Femur (tissue), 1 donor: ENCODE data around the gene IQCK.
A peak's percentile ranks its signal among the peaks of the same experiment; 100 is the strongest.
"Not testable (repeated sequence)": the region's sequence is repeated elsewhere in the genome, so short reads cannot be mapped to it uniquely, and the experiment has no call there.

Experiments
- DNase-seq: peaks from one replicate; pipeline ENCODE4 v3.0.0-alpha.2; 2017

IQCK gene

DNA sequence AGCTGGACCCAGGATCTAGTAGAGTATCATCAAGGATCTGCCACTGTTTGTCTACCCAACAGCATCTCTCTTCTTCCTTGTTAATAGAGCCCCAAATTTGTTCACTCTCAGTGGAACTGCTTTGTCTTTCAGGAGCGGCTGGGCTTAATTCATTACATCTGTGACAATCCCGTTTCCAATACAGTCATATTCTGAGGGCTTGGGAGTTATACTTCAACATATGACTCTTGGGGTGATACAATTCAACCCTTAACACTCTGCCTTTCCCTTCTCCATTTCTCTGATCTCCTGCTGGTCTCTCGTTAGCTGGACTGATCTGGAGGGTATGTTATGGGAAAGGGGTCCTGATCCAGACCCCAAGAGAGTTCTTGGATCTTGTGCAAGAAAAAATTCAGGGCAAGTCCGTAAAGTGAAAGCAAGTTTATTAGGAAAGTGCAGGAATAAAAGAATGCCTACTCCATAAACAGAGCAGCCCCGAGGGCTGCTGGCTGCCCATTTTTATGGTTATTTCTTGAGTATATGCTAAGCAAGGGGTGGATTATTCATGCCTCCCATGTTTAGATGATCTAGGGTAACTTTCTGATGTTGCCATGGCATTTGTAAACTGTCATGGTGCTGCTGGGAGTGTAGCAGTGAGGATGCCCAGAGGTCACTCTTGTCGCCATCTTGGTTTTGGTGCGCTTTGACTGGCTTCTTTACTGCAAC is 42.4 kb downstream of the IQCK start:
- DNase-seq, result no peak

DNA sequence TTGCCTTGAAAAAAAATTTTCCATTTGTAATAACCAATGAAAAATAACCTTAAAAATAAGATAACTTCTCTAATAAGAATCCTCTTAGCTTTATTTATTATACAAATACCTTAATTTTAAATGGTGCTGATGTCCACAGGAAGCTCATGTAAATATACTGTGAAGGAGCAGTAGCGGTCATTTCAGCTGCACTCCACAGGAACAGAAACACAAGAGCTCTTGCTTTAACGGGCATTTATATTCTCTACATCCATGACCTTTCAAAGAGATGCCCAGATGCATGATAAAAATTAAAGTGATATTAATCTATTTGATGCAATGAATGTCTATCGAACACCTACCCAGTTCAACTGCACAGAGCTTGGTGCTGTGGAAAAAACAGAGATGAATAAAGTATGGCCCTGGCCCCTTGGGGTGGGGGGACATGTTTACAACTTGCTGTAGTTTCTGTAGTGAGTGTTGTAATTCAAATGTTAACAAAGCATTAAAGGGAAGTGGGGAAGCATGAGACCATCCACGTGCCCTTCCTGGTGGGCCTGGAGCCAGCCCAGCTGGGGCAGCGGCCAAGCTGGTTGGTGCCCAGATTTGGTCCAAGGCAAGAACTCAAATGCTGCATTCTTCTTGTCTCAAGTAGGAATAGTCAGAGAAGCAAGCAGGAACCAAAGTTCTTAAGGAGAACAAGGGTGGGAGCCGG is 47.9 kb downstream of the IQCK start:
- peak; percentile 71 for DNase-seq

DNA sequence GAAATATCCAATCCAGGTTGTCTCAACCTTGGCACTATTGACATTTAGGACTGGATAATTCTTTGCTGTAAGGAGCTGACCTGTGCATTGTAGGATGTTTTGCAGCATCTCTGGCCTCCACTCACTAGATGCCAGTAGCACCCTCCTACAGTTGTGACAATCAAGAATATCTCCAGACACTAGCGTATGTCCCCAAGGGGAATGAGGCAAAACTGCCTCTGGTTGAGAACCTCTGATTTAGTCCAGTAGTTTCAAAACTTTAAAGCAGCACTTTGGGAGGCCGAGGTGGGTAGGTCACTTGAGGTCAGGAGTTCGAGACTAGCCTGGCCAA is 48.4 kb downstream of the IQCK start:
- no peak for DNase-seq

DNA sequence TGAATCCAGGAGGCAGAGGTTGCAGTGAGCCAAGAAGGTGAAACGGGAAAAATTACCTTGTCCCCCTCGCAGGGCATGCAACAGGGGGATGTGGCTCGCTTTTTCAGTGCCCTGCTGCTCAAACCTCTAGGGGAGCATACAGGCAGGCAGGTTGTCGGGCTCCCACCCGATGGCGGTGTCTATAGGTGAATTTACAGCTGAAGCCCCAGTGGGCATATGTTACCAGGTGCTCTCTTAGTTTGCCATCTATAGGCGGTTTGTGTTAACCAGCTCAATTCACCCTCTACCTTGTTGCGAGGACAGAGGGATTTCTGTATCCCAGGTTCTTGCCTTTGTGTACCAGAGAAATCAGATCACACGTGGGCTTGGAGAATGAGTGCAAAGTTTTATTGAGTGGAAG is 48.9 kb downstream of the IQCK start:
- DNase-seq, result no peak

DNA sequence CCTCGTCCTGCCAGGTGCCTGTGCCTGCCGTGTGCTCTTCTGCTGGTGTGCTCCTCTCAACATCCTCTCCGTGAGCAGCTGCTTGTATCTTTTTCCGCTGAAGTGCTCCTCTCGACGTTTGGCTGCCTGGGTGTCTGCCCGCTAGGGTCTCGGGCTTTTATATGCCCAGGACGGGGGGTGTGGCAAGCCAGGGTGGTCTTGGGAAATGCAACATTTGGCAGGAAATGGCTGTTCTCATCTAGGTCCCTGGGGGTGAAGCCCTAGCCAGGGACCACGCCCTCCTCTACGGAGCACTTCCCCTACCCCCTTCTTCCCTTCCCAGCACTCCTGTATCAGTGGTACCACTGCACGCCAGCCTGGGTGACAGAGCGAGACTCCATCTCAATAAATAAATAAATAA is 49.4 kb downstream of the IQCK start:
- no peak for DNase-seq

DNA sequence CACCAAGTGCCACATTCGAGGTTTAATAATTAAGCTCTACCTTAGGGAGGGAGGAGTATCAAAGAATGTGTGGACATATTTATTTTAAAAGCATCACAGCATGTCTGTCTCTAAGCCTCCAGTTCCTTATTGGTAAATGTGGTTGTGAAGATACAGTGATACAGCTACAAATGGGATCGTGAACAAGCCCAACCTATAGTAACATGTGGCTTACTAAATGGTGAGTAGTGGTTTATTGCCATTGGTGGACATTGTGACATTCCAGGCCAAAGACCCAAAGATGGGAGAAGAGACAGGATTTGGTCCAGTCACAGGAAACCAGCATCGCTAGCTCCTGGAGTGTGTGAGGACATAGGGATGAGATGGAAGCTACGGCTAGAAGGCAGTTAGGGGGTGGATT is 51.2 kb downstream of the IQCK start:
- no peak for DNase-seq

DNA sequence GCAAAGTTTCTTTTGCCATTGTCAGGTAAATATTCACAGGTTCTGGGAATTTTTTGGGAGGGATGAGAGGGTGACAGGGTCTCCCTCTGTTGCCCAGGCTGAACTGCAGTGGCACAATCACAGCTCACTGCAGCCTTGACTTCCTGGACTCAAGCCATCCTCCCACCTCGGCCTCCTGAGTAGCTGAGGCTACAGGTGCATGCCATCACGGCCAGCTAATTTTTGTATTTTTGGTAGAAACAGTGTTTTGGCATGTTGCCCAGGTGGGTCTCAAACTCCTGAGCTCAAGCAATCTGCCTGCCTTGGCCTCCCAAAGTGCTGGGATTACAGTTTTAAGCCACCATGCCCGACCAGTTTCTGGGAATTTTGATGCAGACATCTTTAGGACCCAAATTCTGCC is 53.0 kb downstream of the IQCK start:
- DNase-seq, result no peak

DNA sequence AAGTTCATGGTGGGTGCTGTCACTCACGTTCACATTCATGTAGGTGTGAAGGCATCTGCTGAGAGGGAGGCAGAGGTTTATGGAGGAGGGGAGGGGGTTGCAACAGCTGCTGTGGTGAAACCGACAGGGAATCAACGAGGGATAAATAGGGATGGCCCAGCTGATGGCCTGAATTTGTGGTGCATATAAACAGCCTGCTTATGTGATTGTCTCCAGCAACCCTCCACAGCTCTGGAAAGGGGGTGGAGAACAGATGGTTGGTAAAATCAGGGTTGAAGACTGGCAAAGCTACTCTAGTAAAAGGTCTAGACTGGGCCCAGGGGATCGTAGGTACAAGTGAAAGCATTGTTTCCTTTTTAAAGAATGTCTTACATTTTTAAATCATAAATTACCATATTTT is 53.7 kb downstream of the IQCK start:
- peak; percentile 35 for DNase-seq

DNA sequence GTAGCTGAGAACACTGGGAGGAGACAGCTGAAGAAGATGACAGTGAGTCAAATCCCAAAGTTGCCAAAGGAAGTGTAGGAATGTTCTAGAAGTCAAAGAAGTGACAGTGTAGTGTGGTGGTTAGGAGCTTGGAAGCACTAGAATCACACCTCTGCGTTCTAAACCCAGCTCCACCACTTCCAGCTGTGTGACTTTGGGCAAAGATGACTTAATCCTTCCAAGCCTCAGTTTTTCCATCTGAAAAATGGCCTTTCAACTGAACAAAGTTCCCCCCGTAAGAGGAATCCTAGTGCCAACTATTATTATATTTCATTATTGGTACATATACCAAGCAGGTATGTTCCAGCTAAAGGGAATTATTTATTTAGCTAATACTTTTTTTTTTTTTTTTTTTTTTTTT is 56.0 kb downstream of the IQCK start:
- DNase-seq, result no peak

DNA sequence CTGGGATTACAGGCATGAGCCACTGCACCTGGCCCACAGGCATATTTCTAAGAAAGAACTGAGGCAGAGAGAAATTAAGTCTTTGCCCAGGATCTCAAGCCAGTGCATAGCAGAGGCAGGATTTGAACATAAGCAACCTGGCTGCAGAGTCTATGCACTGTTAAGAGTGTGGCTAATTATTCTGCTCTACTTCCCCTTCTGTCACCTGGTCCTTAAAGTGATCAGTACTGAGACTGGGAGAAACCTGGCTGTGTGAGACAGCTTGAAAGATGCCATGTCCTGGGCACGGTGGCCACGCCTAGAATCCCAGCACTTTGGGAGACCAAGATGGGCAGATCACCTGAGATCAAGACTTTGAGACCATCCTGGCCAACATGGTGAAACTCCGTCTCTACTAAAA is 58.1 kb downstream of the IQCK start:
- no peak for DNase-seq

DNA sequence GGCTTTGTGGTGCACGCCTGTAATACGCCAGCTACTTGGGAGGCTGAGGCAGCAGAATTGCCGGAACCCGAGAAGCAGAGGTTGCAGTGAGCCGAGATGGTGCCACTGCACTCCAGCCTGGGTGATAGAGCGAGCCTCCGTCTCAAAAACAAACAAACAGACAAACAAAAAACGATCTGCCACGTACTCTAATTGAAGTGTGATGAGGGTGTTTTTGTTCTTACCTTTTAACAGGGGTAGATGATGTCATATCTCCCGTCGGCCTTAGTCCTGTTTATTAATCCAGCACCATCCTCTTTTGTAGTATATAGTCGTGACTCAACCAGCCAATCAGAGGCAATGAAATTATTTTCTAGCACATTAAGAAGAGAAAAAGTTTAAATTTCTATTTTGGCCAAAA is 58.5 kb downstream of the IQCK start:
- DNase-seq, result no peak

DNA sequence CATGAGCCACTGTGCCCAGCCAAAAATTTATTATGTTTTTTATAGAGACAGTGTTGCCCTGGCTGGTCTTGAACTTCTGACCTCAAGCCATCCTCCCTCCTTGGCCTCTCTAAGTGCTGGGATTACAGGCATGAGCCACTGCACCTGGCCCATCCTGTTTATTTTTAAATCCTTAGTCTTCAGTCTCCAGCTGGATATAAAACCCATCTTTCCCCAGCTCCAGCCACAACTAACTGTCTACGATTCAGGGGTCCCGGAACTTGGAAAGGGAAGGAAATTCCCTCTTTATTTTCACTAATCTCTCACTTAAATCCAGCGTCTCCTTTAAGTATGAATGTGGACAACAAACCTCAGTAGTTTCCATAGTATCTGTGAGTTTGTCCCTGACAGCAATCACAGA is 62.2 kb downstream of the IQCK start:
- no peak for DNase-seq

DNA sequence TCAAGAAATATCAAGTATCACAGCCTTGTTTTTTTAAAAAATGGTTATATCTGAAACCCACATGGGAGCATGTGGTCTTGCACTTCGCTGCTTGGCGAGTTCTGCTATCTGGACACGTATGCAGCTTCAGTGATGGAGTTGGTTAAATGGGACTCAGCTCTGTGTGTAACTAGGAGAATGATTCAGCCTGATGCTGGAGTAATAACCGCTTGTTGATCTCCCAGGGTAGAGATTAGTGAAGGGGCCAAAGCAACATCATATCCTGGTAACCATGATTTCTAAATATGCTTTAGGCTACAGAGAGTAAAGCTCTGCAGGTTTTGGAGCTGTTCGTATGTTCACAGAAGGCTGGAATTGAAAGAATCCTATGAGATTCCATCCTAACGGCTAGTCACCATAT is 63.2 kb downstream of the IQCK start:
- DNase-seq, result peak; percentile 63

DNA sequence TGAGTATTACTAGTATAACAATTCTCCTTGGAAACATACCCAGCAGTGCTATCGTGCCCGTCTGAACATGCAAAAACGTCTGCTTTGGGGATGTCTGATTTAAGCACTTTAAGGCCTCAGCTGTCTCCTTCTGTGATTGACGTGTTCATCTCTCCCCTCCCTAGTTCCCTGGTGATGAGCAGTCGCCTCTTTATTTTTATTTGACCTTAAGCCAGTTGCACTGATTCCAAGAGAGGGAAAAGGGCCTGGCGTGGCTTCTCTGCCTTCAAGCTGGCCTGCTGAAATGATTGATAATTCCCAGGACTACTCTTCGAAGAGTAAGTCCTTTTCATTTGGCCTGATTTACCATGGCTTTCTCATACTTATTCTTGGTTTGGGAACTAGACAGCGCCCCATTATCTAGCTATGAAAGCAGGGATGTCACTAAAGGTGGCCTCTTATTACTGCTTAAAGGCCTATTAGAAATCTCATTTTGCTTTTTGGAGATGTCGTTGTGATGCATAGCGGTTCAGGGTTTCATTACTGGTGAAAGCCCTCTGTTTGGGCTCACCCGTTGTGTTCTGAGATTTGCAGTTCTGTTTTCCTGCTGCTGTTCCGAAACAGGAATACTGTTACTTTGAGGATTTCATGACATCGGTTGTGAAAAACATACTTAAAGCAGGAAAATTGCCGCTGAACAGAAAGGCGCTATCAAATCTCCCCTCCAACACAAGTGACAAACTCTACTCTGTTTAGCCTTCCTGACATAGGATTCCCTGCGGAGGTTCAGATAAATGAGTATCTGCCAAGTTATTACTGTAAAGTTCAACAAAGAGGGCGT is 65.5 kb downstream of the IQCK start:
- DNase-seq, result peak; percentile 49

DNA sequence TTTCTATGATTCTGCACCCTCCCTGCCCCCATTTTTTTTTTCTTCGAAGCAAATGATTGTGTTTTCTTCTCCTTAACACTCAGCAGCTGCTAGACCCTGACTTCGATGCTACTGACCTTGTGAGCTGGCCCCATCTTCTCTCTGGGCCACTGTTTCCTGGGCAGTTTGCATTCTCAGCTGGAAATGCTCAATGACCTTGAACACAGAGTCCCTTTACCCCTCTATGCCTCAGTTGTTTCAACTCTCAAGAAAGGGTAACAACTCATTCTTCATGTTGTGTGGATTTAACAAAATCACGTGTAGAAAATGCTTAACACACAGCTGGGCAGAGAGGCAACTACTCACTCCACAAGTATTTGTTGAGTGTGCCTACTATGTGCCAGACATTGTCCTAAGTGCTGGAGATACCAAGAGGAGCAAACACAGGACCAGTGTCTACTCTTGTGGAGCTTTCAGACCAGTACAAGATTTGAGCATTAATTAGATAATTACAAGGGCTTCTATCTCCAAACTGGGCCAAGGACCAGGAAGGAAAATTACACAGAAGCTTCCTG is 66.2 kb downstream of the IQCK start:
- DNase-seq, result no peak

DNA sequence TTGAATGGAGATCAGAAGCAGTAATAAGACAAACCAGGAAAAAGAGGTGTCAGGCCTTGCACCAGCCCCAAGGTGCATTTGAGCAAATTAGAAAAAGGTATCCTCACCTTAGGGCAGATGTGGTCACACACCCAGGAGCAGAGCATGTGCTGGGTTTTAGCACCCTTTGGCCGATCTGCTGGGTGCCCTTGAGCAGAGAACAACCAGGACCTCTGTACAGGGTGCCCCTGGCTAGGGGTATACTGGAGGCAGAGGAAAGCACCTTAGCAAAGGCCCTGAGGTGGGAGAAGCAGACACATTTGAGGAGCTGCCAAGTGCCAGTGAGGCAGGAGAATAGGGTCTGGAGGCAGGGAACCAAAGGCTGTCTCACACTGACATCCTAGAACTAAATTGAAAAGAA is 67.0 kb downstream of the IQCK start:
- no peak for DNase-seq

DNA sequence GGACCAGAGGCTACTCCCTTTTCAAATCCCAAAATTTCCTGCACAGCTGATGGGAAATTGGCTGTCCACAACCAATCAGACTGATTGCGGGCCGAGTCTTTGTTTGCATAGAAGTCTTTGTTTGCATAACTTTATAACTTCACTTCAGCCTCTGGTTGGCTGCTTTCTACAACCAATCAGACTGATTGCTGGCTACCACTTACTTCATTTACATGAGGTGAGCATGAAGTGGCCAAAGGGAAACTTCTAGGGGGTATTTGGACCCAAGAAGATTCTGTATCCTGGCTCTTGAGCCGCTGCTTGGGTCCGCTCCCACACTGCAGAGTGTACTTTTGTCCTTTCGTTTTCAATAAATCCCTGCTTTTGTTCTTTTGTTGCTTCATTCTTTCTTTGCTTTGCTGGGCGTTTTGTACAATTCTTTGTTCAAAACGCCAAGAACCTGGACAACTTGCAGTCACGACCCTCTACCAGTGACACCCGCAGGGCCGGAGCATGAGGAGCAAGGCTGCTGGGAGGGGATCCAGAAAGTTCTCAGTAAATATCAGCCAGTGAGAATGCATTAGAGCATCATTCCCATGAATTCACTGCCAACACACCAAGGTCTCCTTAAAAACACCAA is 67.5 kb downstream of the IQCK start:
- DNase-seq, result peak; percentile 23

DNA sequence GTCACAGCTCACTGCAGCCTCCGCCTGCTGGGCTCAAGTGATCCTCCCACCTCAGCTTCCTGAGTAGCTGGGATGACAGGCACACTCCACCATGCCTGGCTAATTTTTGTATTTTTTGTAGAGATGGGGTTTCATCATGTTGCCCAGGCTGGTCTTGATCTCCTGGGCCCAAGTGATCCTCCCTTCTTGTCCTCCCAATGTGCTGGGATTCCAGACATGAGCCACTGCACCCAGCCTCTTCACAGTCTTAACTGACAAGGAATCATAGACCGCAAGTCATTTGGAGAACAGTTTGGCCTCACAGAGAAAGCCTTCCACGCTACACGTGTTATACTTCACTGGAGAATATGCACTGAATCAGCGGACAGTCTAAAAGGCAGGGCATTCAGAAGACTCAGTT is 83.3 kb downstream of the IQCK start:
- not testable (repeated sequence) for DNase-seq

DNA sequence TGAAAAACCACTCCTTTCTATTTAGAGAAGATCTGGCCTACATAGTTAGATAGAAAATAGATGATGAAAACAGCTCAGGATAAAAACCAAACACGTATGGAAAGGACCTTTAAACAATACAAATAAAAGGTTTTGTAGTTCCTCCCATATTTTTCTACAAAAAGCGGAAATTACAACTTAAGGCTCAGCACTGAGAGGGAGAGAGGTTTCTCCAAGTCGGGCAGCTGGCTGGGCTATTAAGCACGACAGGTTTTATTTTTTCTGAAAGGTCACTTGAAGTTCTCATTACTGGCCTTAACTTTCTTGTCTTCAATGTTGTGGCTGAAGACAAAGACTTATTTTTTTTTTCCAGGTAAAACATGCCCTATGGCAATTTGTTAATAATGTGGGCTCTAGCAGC is 83.8 kb downstream of the IQCK start:
- DNase-seq, result not testable (repeated sequence)

DNA sequence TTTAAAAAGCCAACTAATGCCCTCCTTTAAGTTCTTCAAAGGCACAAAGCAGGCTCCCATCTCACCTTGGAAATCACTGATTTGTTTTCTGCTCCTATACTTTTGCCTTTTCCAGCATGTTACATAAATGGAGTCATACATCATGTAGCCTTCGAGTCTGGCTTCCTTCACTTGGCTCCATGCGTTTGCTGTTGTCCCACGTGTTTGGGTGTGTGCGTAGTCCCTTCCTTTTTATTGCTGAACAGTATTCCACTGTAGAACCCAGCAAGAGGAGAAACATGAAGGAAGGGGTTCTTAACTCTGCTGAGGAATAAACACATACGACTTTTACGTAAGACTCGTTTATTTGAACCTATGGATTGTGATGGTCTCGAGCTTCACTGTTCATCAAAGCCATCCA is 84.5 kb downstream of the IQCK start:
- no peak for DNase-seq

DNA sequence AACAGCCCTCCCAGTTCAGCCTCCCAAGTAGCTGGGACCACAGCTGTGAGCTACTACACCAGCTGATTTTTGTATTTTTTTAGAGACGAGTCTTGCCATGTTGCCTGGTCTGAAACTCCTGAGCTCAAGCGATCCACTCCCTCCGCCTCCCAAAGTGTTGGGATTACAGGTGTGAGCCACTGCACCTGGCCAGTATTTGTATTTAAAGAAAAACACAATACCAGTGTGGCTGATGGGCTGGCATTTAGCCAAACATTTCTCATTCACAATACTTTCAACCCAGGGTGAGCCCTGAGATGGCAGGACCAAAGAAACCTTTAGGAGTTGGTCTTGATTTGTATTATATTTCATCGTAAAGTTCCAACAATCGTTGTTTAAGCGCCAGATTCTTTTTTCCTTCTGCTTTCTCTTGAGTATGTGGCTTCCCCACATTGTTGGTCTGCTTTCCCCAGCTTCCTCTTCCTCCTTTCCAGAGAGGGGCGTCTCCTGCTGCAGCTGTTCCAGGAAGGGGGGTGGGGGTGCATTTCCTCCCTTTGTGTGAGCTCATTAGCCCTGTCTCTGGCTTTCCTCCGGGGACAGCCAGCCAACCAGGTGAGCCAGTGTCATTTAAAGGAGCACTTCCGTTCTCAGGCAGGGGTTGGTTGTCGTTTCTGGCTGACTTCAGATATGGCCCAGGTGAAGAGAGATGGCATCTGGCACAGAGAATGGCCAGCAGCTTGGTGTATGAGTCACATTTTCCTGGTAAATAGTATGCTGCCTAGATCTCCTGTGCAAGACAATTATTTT is 86.7 kb downstream of the IQCK start:
- peak; percentile 72 for DNase-seq

DNA sequence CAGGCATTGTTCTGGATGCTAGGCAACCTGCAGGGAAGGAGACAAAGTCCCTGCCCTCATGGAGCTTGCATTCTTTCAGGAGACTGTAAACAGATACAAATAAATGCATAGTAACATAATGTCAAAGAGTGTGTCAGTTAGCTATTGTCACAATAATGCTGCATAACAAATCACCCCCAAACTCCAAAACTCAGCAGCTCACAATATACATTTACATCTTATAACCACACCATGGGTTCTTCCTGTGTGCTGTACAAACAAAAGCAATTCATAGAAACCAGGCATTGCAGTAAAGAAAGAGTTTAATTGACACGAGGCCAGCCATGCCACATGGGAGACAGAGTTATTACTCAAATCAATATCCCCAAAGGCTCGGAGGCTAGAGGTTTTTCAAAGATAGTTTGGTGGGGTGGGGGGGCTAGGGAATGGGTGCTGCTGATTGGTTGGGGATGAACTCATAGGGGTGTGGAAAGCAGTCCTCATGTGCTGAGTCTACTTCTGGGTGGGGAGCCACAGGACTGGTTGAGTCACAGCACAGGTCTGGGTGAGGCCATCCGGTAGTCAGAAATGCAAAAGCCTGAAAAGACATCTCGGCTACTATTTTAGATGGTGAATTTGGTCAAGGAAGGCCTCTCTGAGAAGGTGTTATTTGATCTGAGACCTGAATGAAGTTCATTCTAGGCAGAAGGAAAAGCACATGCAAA is 87.5 kb downstream of the IQCK start:
- no peak for DNase-seq
